ENCODE results near the gene RAP2C. TPM values are rescaled to one million over a fixed set of nuclear protein-coding genes. Genes with fewer than 3 reads are reported as not detected.
A peak's percentile ranks its signal among the peaks of the same experiment; 100 is the strongest.

The RAP2C gene
- total RNA-seq, 1 donor from 2014 or later = 29.0 TPM

GRCh38 chrX:132216806-132217202, 2.4 kb downstream of the RAP2C start:
- H3K9me3 Mint-ChIP-seq (ENCODE audit: unreplicated experiment) = no peaks in the 10 kb centered on the region
- Histone ChIP-seq H3K27ac (ENCODE audit: low read depth, low read length) (peak overlapping the region; percentile 79), H2AFZ (ENCODE audit: low read depth, low read length) (peak overlapping the region; percentile 56), H4K20me1 (ENCODE audit: insufficient read depth, low read length) (peaks cover 9% of the 10 kb centered on the region), H3K79me2 (ENCODE audit: insufficient read depth, low read length) (peaks cover 44% of the 10 kb centered on the region), H3K9me3 (ENCODE audit: insufficient read depth, low read depth, low read length) (no peaks in the 10 kb centered on the region), H3K9ac (ENCODE audit: low read length) (peak overlapping the region; percentile 84), H3K36me3 (ENCODE audit: insufficient read depth, low read length) (no peaks in the 10 kb centered on the region), H3K27me3 (ENCODE audit: insufficient read depth, low read length) (no peaks in the 10 kb centered on the region), H3K4me1 (ENCODE audit: insufficient read depth, low read length) (peaks cover 3% of the 10 kb centered on the region), H3K4me2 (ENCODE audit: low read length) (peak overlapping the region; percentile 95), H3K4me3 (ENCODE audit: insufficient read depth, low read depth, low read length) (peak overlapping the region; percentile 80)
- H3K36me3 Mint-ChIP-seq (ENCODE audit: low read depth, unreplicated experiment) = no peaks in the 10 kb centered on the region
- peak overlapping the region; percentile 91 for H3K4me3 Mint-ChIP-seq (ENCODE audit: unreplicated experiment)
- peaks cover 6% of the 10 kb centered on the region for H3K4me1 Mint-ChIP-seq (ENCODE audit: low read depth, unreplicated experiment)
- DNase-seq (ENCODE audit: low read depth) = peak; percentile 33
- peak overlapping the region; percentile 35 for H3K27ac Mint-ChIP-seq (ENCODE audit: unreplicated experiment)
- FAIRE-seq = no peak
- TF ChIP-seq EZH2 (IDR thresholded peaks at IDR 0.05; ENCODE audit: insufficient read depth, low read length) = no peak
- TF ChIP-seq, protein P1, sequence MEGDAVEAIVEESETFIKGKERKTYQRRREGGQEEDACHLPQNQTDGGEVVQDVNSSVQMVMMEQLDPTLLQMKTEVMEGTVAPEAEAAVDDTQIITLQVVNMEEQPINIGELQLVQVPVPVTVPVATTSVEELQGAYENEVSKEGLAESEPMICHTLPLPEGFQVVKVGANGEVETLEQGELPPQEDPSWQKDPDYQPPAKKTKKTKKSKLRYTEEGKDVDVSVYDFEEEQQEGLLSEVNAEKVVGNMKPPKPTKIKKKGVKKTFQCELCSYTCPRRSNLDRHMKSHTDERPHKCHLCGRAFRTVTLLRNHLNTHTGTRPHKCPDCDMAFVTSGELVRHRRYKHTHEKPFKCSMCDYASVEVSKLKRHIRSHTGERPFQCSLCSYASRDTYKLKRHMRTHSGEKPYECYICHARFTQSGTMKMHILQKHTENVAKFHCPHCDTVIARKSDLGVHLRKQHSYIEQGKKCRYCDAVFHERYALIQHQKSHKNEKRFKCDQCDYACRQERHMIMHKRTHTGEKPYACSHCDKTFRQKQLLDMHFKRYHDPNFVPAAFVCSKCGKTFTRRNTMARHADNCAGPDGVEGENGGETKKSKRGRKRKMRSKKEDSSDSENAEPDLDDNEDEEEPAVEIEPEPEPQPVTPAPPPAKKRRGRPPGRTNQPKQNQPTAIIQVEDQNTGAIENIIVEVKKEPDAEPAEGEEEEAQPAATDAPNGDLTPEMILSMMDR (IDR thresholded peaks at IDR 0.05; ENCODE audit: insufficient read depth, low read depth, low read length) = no peak
- no peaks in the 10 kb centered on the region for H3K27me3 Mint-ChIP-seq (ENCODE audit: low read depth, unreplicated experiment)

DNA sequence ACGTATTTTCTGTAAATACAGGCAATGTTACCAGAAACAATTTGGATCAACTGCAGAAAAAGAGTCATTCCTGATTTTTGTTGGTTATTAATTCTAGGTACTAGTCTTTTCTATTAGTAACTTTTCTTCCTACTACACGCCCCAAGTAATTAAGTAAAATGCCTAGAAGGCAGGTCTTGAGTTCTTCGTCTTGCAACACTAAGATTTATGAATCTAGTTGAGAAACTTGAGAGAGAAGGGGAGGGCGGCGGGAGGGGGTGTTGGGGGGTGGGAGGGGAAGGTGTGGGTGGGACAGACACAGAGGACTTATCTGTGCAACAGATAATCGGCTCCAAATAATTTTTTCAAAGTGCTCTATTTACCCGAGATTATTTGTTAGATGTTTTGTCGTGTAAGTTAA, 3.0 kb downstream of the RAP2C start:
- no peak overlapping the region for H3K27ac Mint-ChIP-seq (ENCODE audit: unreplicated experiment)
- no peak for TF ChIP-seq EZH2 (IDR thresholded peaks at IDR 0.05; ENCODE audit: insufficient read depth, low read length)
- TF ChIP-seq, protein P1 (IDR thresholded peaks at IDR 0.05; ENCODE audit: insufficient read depth, low read depth, low read length) = no peak
- FAIRE-seq (no peak), DNase-seq (ENCODE audit: low read depth) (no peak)
- Histone ChIP-seq H3K27me3 (ENCODE audit: insufficient read depth, low read length) (no peaks in the 10 kb centered on the region), H3K36me3 (ENCODE audit: insufficient read depth, low read length) (peaks cover 3% of the 10 kb centered on the region), H3K79me2 (ENCODE audit: insufficient read depth, low read length) (peaks cover 49% of the 10 kb centered on the region), H3K4me3 (ENCODE audit: insufficient read depth, low read depth, low read length) (peak overlapping the region; percentile 80), H3K27ac (ENCODE audit: low read depth, low read length) (no peak overlapping the region), H3K4me2 (ENCODE audit: low read length) (peak overlapping the region; percentile 95), H3K9me3 (ENCODE audit: insufficient read depth, low read depth, low read length) (no peaks in the 10 kb centered on the region), H2AFZ (ENCODE audit: low read depth, low read length) (no peak overlapping the region), H3K4me1 (ENCODE audit: insufficient read depth, low read length) (peaks cover 3% of the 10 kb centered on the region), H4K20me1 (ENCODE audit: insufficient read depth, low read length) (peaks cover 9% of the 10 kb centered on the region), H3K9ac (ENCODE audit: low read length) (peak overlapping the region; percentile 84)
- H3K4me1 Mint-ChIP-seq (ENCODE audit: low read depth, unreplicated experiment) = peaks cover 6% of the 10 kb centered on the region
- H3K27me3 Mint-ChIP-seq (ENCODE audit: low read depth, unreplicated experiment) = no peaks in the 10 kb centered on the region
- peak overlapping the region; percentile 91 for H3K4me3 Mint-ChIP-seq (ENCODE audit: unreplicated experiment)
- H3K36me3 Mint-ChIP-seq (ENCODE audit: low read depth, unreplicated experiment) = no peaks in the 10 kb centered on the region
- no peaks in the 10 kb centered on the region for H3K9me3 Mint-ChIP-seq (ENCODE audit: unreplicated experiment)

DNA sequence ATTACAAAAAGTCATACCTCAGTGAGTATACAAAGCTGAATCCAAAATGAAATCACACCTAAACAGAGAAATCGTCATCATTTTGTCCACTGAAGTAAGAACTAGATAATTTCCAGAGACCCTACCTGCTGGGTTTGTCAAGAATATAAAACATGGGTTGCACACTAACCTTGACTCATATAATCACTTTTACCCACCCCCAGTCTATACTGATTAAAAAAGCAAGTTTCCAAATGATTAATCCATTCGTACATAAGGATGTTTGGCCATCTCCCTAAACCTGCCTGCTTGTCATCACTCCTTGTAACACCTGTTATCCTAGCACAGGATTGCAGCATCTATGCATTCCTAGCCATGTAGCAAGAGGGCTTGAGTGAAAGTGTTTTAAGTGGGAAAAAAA, 4.7 kb downstream of the RAP2C start:
- H3K4me3 Mint-ChIP-seq (ENCODE audit: unreplicated experiment) = peak overlapping the region; percentile 34
- no peak overlapping the region for H3K4me3 ChIP-seq (ENCODE audit: insufficient read depth, low read depth, low read length)
- H3K79me2 ChIP-seq (ENCODE audit: insufficient read depth, low read length) = peaks cover 63% of the 10 kb centered on the region
- H3K4me1 ChIP-seq (ENCODE audit: insufficient read depth, low read length) = peaks cover 3% of the 10 kb centered on the region
- no peak overlapping the region for H2AFZ ChIP-seq (ENCODE audit: low read depth, low read length)
- no peaks in the 10 kb centered on the region for H3K36me3 Mint-ChIP-seq (ENCODE audit: low read depth, unreplicated experiment)
- H3K9me3 Mint-ChIP-seq (ENCODE audit: unreplicated experiment) = no peaks in the 10 kb centered on the region
- peaks cover 6% of the 10 kb centered on the region for H3K4me1 Mint-ChIP-seq (ENCODE audit: low read depth, unreplicated experiment)
- no peak for TF ChIP-seq EZH2 (IDR thresholded peaks at IDR 0.05; ENCODE audit: insufficient read depth, low read length)
- TF ChIP-seq, protein P1 (IDR thresholded peaks at IDR 0.05; ENCODE audit: insufficient read depth, low read depth, low read length) = no peak
- no peaks in the 10 kb centered on the region for H3K27me3 ChIP-seq (ENCODE audit: insufficient read depth, low read length)
- no peak overlapping the region for H3K9ac ChIP-seq (ENCODE audit: low read length)
- H3K27ac Mint-ChIP-seq (ENCODE audit: unreplicated experiment) = peak overlapping the region; percentile 34
- no peak overlapping the region for H3K27ac ChIP-seq (ENCODE audit: low read depth, low read length)
- H3K9me3 ChIP-seq (ENCODE audit: insufficient read depth, low read depth, low read length) = no peaks in the 10 kb centered on the region
- H4K20me1 ChIP-seq (ENCODE audit: insufficient read depth, low read length) = peaks cover 14% of the 10 kb centered on the region
- DNase-seq (ENCODE audit: low read depth) (no peak), FAIRE-seq (no peak)
- no peak overlapping the region for H3K4me2 ChIP-seq (ENCODE audit: low read length)
- peaks cover 6% of the 10 kb centered on the region for H3K36me3 ChIP-seq (ENCODE audit: insufficient read depth, low read length)
- no peaks in the 10 kb centered on the region for H3K27me3 Mint-ChIP-seq (ENCODE audit: low read depth, unreplicated experiment)

Measured in astrocyte (in vitro differentiated cells and primary cell).